DND-41 (cell line): ENCODE measurements around the gene TPPP3.

Experiments
- CTCF ChIP-seq: IDR thresholded peaks from 2 replicates; pipeline ENCODE4 v1.5.1; 2012; ENCODE audit warnings: borderline replicate concordance, low read length, moderate library complexity, mild to moderate bottlenecking; ENCODE audit not compliant: poor library complexity, severe bottlenecking; ENCODE audit errors: extremely low read depth
- EZH2 ChIP-seq: IDR thresholded peaks from 3 replicates; pipeline ENCODE4 v1.6.1; 2012; ENCODE audit warnings: borderline replicate concordance, low read depth, mild to moderate bottlenecking, moderate library complexity, low read length, inconsistent platforms; ENCODE audit not compliant: severe bottlenecking

GRCh38 chr16:67341250-67341649 is 52.0 kb downstream of the TPPP3 start:
- TF ChIP-seq CTCF (no peak), EZH2 (no peak)
